Measurements from ENCODE around the gene MARK3. TPM values are rescaled to one million over a fixed set of nuclear protein-coding genes. Genes with fewer than 3 reads are reported as not detected.

Gene MARK3
- total RNA-seq, 4 donors from 2014 or later: 50.7 to 111 (median 89.1) TPM

GRCh38 chr14:103402695-103403094, 17.5 kb downstream of the MARK3 start:
- H3K9me3 ChIP-seq: no peaks in the 10 kb centered on the region
- no peaks in the 10 kb centered on the region for H3K27me3 ChIP-seq
- H3K4me3 ChIP-seq: no peak overlapping the region
- intact Hi-C loops (cut with DNase I; ENCODE audit: low total_unique reads): no loop called here
- no peaks in the 10 kb centered on the region for H3K36me3 ChIP-seq
- H3K27ac ChIP-seq: peak overlapping the region in 1 of 2 donors; percentile 73
- peaks cover 8 to 17% of the 10 kb centered on the region in 2 donors for H3K4me1 ChIP-seq
- DNase-seq: no peak
- no peak for TF ChIP-seq CTCF (IDR thresholded peaks at IDR 0.05)
- no peak for TF ChIP-seq POLR2A (IDR thresholded peaks at IDR 0.05)

GRCh38 chr14:103404032-103404918, 19.1 kb downstream of the MARK3 start:
- Histone ChIP-seq H3K27me3 (no peaks in the 10 kb centered on the region), H3K27ac (peak overlapping the region; percentile 43 to 75), H3K9me3 (no peaks in the 10 kb centered on the region), H3K4me3 (peak overlapping the region in 1 of 2 donors; percentile 3), H3K36me3 (no peaks in the 10 kb centered on the region), H3K4me1 (peaks cover 8 to 27% of the 10 kb centered on the region in 2 donors)
- intact Hi-C loops (cut with DNase I; ENCODE audit: low total_unique reads): no loop called here
- TF ChIP-seq POLR2A (IDR thresholded peaks at IDR 0.05) (no peak), CTCF (IDR thresholded peaks at IDR 0.05) (no peak)
- DNase-seq: no peak

GRCh38 chr14:103404920-103405319, 19.7 kb downstream of the MARK3 start:
- H3K9me3 ChIP-seq: no peaks in the 10 kb centered on the region
- no peaks in the 10 kb centered on the region for H3K27me3 ChIP-seq
- H3K36me3 ChIP-seq: no peaks in the 10 kb centered on the region
- peak in 1 of 2 donors; percentile 32 for DNase-seq
- peaks cover 8 to 24% of the 10 kb centered on the region in 2 donors for H3K4me1 ChIP-seq
- H3K27ac ChIP-seq: peak overlapping the region; percentile 43 to 75
- no peak for TF ChIP-seq POLR2A (IDR thresholded peaks at IDR 0.05)
- intact Hi-C loops (cut with DNase I; ENCODE audit: low total_unique reads): no loop called here
- H3K4me3 ChIP-seq: no peak overlapping the region

- no peaks in the 10 kb centered on the region for H3K9me3 ChIP-seq
- intact Hi-C loops (cut with DNase I; ENCODE audit: low total_unique reads): no loop called here
- no peak for DNase-seq
- peak overlapping the region in 1 of 2 donors; percentile 42 for H3K27ac ChIP-seq
- H3K4me3 ChIP-seq: no peak overlapping the region
- no peak for TF ChIP-seq CTCF (IDR thresholded peaks at IDR 0.05)
- no peak for TF ChIP-seq POLR2A (IDR thresholded peaks at IDR 0.05)
- H3K36me3 ChIP-seq: no peaks in the 10 kb centered on the region
- H3K27me3 ChIP-seq: no peaks in the 10 kb centered on the region
- H3K4me1 ChIP-seq: peaks cover 0 to 11% of the 10 kb centered on the region in 2 donors
Measured at GRCh38 chr14:103408491-103409155, 23.4 kb downstream of the MARK3 start.

- H3K36me3 ChIP-seq: no peaks in the 10 kb centered on the region
- TF ChIP-seq POLR2A (IDR thresholded peaks at IDR 0.05) (no peak), CTCF (IDR thresholded peaks at IDR 0.05) (no peak)
- no peak overlapping the region for H3K4me3 ChIP-seq
- H3K27ac ChIP-seq: peak overlapping the region in 1 of 2 donors; percentile 35
- H3K27me3 ChIP-seq: no peaks in the 10 kb centered on the region
- intact Hi-C loops (cut with DNase I; ENCODE audit: low total_unique reads): no loop called here
- no peaks in the 10 kb centered on the region for H3K9me3 ChIP-seq
- no peak for DNase-seq
- no peaks in the 10 kb centered on the region for H3K4me1 ChIP-seq
Measured at GRCh38 chr14:103416916-103417315, 31.7 kb downstream of the MARK3 start.
